Activated CD8-positive, alpha-beta memory T cell treated with anti-CD3 and anti-CD28 coated beads, Interleukin-2, amount 50 U/mL, for 4 hours (primary cell): Measurements from ENCODE around the gene CNTNAP2.

ENCODE experiments used
- DNase-seq: peaks from one replicate; pipeline ENCODE4 v3.0.0-alpha.2; 2020

CNTNAP2 gene

DNA sequence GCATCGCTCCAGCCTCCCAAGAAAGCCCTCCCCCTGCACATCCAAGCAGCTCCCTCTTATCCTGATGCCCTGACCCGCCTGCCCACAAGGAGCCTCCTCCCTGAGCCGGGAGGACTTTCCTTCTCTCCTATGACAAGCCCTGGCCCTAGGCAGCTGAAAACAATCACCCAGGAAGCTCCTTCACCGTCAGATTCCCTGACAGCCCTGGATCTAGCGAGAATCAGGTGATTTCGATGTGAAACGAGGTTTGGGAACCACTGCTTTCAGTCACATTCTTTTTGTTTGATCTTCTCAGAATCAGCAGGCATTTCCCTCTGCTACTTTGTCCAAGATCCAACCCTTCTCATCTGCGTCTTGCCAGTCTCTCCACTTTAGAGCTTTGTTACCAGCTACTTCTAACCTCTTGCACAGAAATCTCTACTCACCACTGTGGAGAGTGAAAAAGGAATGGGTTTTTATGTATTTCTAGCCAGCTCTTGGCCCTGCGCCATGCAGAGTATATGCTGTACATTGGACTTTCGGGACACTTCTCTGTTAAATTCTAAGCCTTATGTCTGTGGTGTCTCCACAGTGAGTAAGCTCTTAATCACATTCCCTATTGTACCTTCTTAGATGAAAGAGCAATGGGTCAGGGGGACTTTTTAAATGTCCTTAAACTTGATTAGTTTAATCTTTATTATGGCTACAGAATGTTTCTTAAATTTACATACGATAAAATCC is 2220.8 kb downstream of the CNTNAP2 start:
- no peak for DNase-seq

DNA sequence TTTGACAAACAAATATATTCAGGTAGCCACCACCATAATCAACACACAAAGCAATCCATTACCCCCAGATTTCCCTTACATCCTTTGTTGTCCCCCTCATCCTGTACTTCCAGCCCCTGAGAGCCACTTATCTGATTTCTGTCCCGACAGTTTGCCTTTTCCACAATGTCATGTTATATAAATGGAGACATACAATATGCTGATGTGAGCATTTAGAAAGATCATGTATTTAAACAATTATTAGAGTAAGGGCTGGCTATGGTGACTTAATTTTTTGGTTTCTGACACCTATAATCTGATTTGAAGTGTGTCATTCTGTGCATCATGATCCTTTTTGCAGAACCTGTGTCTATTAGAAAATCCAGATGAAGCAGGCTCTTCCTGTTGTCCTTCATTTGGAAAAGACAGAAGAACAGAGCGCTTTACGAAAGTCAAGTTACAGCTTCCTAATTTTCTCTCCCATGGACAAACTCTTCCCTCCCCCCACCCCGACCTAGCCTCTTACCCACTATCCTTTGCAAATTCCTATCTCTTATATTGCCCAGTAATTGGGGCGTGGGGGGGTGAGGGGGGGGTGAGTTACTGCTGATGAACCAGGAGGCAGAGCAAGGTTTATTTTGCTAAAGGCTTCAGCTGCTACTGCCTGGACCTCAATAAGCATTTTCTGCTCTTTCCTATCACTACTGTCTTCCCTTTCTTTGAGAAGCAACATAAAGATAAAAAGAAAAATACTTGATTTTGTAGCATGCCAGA is 2221.6 kb downstream of the CNTNAP2 start:
- no peak for DNase-seq

DNA sequence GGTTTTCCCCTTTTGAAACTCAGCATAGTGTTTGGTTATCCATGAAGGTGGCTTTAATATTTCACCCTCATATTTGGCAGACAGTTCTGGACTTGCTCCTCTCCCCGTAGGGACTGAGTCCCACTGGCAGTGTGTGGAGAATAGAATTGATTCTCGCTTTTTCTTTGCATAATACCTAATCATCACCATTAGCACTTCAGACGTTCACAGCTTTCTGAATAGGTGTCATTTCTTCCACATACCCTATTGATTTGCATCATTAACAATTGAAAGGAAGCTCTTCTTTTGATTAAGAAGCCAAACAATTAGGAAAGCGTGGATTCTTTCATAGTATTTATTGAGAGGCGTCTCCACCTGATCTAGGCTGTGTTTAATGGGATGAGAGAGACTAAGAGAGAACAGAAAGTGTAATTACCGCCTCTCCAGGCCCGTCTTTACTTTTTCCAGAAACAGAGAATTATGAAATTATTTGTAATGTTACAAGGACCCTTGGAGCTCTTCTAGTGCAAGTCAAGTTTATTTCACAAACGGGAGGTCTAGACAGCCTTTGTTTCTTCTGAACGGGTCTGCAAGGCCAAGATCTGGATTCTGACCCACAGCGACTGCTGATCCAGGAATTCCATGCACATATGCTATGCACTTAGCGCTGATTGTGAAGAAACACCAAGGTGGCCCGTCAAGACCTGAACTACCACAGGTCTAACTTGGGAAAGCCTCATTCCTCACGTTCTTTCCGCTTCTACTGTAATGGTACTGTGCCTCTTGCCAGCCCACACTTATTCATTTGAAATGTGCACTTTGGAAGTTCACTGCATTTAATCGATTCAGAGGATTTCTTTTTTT is 2224.1 kb downstream of the CNTNAP2 start:
- DNase-seq, result no peak

DNA sequence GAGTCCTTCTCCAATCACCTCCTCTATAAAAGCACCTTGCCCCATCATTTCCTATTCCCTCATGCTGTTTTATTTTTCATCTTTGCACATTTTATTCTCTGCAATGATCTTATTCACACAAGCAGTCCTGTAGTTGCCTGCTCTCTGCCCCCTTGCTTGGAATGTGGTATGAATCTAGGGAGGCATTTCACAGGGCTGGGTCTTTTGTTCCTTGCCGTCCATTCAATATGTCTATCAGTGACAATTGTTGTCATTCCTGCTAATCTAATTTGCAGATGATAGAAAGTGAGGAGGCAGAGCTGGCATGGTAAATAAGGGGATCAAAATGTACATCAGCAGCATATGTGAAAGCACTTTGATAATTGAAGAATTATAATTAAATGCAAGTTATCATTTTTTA is 2227.8 kb downstream of the CNTNAP2 start:
- DNase-seq, result no peak

DNA sequence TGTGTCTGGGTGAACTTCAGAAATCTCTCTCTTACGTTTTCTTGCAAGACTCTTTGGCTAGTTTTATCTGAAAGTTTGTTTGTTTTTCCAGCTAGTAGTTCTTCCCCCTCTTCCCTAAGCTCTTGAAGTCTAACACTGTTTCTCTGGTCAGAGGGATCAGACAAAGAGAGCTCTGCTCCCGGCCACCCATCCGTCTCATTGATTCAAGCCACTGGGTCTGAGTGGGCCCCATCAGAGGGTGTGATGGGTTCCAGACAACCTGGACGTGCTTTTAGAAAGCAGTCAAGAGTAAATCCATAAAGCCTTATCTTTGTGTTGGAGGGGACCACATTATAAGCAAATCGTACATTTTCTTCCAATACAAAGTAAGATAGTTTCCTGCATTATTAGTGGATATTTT is 2231.4 kb downstream of the CNTNAP2 start:
- no peak for DNase-seq

DNA sequence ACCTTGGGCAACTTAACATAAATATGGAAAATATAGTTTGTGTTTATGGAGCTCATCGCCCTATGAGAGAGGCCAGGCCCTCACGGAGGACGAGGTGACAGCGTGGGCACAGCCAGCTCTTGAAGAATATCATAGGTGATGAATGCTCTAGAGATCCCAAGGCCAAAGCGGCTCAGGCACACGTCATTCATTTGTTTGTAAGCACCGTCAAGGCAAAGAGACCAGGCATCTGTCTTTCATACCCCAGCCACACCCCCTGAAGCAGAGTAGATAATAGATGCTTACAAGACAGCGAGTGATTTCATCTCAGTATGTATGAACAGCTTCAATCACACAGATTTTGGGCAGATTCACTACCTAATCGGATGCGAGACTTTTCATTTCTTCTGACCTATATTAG is 2231.9 kb downstream of the CNTNAP2 start:
- no peak for DNase-seq

DNA sequence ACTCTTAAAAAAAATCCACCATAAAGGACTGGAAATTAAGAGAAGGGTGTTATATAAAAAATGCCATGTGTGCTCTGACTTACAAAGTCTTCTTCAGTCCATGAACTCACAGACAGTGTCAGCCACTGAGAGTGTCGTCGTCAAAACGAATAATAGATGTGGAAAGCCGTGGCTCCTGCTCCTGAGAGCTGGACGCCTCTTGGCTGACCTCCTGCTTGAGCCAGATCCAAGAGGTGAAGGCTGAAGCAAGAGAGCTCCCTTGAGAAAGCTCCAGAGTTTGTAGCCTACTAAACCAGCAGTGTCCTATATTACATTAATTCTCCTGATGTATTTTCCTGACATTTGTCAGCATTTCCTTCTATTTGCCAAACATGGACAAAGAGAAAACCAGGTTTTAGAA is 2239.7 kb downstream of the CNTNAP2 start:
- DNase-seq, result no peak

DNA sequence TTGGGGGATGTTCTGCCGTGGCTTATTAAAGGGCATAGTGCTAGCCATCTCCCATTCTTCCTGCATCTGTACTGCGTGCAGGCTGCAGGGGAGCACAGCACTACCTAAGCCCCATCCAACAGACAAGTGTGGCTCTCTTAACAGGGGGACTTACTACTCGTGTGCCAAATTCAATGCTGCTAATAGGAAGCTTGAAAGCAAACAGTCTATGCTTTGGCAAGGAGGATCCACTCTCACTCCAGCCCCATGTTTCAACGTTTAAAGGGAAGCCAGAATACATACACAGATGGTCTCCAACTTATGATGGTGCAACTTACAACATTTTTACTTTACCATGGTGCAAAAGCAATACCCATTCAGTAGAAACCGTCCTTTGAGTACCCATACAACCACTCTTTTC is 2245.9 kb downstream of the CNTNAP2 start:
- DNase-seq, result no peak

DNA sequence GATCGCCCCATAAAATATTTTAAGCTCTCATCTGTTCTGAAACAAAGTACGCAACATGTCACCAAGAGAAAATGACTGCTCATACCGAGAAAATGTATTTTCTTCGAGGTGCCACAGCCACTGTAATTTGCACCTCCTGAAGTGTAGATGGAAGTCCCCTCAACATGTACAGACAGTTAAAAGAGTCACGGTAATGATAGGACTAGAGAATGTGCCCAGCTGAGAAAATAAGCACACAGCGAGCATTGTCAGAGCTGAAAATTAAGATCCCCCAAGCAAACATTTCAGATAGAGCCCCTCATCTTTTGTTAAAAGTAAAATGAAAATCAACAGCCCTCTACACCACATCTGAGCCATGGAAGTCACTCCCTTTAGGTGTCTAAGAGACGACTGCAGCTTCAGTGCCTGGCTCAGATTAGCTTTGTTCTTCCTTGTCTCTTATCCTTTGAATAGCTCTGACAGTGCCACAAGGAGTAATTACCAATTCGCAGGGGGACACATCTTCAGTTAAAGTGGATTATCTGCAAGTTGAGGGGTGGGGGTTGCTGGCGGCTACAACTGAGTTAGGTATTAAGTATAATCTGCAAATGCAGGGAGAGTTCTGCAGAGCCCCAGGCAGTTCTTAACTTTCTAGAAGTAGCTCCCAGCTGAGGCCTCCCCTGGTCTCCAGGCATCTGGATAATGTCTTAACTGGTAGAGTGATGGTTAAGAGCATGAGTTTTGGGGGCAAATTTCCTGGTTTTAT is 2251.3 kb downstream of the CNTNAP2 start:
- DNase-seq, result no peak

DNA sequence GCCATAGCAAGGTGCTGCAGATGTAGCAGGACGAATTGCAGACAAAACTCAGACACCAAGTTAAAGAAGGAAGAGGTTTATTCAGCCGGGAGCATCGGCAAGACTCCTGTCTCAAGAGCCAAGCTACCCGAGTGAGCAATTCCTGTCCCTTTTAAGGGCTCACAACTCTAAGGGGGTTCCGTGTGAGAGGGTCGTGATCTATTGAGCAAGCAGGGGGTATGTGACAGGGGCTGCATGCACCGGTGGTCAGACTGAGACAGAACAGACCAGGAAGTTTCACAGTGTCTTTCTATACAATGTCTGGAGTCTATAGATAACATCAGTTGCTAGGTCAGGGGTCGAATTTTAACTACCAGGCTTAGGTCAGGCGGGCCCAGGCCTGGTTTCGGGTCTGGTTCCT is 2252.0 kb downstream of the CNTNAP2 start:
- no peak for DNase-seq

DNA sequence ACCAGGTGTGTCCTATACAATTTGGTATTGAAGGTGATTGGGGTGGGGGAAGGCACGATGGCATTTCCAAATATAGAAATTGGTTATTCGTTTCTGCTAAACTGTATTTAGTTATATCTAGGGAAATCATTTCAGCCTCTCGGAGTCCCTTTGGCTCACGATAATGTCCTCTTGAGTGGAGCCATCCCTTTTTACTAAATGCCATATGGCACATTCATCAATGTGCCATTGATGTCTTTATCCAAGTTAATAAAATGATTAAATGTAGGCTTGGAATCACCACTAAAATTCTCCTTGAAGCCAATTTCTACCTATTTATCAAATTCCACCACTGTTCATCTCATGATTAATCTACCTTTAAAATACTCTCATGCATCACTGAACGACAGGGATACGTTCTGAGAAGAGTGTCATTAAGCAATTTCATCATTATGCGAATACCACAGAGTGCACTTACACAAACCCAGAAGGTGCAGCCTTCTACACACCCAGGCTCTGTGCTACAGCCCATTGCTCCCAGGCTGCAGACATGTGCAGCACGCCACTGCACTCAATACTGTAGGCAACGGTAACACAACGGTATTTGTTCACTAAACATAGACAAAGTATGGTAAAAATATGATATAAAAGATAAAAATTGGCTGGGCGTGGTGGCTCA is 2254.8 kb downstream of the CNTNAP2 start:
- no peak for DNase-seq

DNA sequence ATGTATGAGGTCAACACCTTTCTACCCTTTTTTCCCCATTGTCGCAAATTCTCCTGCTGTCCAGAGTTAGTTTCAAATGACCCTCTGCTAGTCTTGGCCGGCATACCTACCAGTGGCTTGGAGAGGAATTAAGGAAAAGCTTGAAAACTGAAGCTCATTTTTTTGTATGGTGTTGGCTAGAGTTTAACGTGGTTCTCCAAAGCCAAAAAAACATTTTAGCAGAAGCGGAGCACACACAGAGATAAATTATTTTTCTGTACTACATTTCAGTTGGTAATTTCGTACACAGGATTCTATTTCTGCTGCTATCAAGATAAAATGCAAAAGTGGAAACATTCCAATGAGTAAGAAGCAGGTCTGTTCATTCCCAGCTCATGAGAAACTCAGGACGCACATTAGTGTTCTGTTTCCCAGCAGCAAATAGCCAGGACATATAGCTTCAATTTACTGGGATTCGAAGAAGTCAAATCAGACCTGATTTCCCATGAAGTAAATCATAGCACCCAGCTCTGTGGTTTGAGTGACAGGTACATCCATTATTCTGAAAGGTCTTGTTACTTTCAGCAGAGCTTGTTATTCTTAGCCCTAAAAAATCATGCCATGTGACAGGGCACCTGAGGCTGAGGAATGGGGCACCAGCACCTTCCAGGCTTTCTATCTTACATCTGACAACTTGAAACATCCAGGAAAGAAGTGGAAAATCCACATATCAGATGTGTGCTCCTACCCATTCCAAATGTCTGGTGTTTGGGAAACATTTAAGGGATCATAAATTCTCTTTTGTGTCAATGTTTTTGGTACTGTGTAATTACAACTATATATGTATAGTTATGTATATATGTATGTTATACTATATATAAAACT is 2258.0 kb downstream of the CNTNAP2 start:
- no peak for DNase-seq

DNA sequence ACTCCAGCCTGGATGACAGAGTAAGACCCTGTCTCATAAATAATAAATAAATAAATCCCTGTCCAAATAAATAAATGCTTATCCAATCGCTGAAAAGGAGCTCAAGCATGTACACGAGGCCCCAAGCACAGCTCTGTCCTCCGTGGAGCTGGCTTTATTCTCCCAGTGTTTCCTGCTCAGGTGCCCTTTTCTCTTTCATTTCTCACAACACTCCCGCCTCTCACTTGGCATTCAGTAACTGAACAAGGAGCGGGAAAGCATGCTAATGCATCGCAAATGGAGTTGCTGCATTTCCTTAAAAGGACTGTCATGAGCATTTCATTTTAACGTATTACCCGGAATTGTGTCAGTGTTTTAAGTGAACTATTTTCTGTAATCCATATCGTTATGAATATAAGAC is 2263.1 kb downstream of the CNTNAP2 start:
- no peak for DNase-seq

DNA sequence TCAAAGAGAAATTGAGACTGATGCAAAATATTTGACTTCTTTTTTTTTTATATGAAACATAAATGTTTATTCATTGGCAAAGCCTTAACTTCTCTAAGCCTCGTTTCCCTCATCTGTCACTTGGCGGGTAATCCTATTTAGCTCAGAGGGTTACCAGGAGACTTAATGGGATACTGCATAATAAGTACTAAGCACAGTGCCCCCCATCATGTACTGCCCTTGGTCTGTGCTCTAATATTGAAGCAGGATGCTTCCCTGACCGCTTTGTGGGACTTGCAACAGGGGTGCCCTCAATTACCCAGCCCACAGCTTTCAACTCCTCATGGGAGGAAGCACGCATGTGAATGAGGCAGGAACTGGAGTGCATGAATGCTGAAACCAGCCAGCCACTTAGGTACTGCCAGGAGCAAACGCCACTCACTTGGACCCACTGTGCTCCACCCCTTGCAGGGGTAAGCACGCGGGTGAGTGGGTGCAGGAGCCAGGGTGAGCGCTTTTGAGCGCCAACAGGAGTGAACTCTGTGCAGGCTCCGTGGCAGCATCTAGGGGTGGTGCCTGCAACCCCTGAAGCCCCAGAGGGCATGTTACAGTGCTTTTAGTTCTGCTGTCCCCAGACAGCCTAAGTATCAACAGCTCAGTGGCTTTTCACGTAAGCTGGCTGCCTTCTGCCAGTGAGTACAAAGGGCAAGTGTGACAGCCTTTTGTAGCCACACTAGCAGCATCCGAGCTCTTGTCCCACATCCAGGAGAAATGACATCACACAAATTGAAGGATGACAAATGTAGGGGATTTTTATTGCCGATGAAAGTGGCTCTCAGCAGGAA is 2264.2 kb downstream of the CNTNAP2 start:
- DNase-seq, result no peak

DNA sequence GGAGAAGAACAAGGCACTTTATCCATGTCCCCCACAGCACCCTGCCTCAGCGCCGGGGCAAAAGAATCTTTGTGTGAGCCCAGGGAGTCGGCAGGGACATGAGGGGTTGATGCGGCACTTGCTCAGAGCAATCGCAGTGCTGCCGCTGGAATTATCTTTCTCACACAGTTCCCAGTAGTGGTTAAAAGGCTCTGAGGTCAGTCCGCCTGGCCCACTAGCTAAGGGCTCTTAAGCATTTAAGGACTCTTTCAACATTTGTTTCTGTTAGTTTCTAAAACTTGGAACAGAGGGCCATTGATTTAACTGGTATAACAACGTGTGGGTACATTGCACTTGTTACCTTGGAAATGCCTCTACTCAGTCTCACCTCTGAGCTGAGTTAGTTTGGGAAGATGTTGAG is 2266.0 kb downstream of the CNTNAP2 start:
- no peak for DNase-seq

DNA sequence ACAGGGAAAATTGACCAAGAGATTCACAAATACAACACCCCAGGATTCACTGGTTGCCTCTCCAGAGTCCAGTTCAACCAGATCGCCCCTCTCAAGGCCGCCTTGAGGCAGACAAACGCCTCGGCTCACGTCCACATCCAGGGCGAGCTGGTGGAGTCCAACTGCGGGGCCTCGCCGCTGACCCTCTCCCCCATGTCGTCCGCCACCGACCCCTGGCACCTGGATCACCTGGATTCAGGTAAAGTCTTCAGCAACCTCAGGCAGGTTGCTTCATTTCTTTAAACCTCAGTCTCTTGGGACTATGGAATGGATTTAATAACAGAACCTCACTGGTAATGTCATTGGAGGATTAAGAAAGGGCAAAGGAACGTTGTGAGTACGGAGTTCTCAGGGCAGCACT is 2267.1 kb downstream of the CNTNAP2 start:
- no peak for DNase-seq

DNA sequence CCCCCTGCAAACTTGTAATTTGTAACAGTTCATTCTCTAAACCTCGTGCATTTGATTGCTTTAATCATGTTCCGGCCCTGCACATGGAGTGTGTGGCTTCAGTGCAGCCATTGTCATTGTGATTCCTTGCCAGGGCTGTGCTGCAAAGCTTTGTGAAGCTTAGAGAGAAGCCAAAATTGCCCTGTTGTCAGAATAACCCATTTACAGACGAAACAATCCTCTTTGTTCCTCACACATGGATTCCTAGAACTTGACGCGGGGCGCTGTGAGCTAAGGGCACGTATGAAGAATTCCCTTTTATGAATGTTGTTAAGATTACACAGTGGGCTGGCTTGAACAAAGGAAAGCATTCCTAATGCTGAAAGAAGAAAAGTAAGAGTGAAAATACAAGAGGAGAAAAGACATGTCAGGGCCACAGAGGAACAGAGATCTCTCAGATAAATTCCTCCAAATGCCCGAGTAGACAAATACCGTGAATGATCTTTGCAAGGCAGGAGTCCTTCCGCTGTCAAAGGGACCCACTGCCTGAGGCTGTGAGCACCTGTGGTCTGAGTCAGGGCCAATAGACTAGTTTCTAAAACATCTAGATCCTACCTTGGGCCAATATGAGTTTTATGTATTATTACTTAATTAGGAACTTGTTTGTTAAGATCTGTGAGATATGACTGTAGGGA is 2268.5 kb downstream of the CNTNAP2 start:
- DNase-seq, result no peak

DNA sequence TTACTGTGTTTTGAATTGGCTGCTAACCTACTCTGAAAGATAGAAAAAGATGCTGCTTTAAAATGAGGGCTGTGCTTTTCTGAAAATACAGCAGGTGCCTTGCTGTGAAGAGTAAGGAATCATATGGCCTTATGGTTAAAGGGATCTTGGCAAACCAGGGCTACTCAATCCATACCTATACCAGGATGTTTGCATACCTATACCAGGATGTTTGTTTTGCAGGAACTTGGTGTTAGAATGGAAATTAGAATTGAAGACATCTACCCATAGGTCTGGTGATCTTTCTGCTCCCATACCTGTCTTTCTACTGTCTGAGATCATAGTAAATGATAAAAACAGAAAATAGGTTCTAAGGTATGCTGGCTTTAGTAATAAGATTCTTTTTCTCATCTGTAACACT is 2273.8 kb downstream of the CNTNAP2 start:
- no peak for DNase-seq

DNA sequence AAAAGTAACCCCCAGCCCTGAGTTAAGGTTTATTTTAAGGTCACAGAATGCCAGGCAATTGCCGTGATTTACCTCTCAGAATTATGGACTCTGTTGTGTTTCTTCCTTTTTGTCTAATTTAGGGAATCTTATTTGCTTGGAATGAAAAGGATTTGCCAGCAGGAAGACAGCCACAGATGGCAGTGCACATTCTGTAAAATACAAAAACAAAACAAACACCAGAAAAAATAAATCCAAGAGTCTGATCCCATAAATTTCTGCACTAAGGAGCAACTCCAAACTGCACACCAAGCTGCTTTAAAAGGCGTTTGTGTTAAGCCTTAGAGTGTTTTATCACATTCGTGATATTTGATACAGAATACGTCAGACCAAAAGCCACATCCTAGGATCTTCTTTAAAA is 2275.0 kb downstream of the CNTNAP2 start:
- no peak for DNase-seq

DNA sequence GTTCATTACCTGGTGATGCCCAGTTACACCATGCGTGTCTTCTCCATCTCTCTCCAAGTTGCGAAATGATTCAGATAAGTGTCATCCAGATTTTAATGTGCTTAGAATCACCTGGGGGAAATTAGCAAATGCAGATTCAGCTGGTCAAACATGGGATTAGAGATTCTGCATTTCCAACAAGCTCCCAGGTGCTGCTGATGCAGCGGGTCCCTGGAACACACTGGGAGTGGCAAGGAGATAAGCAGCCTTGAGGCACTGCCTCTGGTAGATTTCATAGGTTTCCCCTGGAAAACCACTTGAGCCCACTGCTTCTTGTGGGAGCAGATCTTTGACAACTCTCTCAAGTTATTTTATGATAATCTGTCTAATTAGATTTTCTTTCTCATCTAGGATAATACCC is 2278.0 kb downstream of the CNTNAP2 start:
- DNase-seq, result no peak
